Large intestine (tissue), 3 donors: ENCODE measurements around the gene PHACTR1. TPM values are rescaled to one million over a fixed set of nuclear protein-coding genes. Genes with fewer than 3 reads are reported as not detected.

Experiments
- DNase-seq, 2 donors: peaks; one replicate each; pipeline versions ENCODE4 v3.0.0 to v3.0.0-alpha.2; 2013
- H3K27ac ChIP-seq: one replicate; pipeline ENCODE4 v1.5.1; 2013; ENCODE audit warnings: low read length
- H3K27me3 ChIP-seq: 2 replicates; pipeline ENCODE4 v1.6.1; 2013; ENCODE audit warnings: low read length; ENCODE audit not compliant: control insufficient read depth, insufficient read depth
- H3K36me3 ChIP-seq: 2 replicates; pipeline ENCODE4 v1.6.1; 2013; ENCODE audit warnings: low read length; ENCODE audit not compliant: control insufficient read depth, insufficient read depth
- H3K4me1 ChIP-seq: one replicate; pipeline ENCODE4 v1.6.1; 2013; ENCODE audit warnings: low read length; ENCODE audit not compliant: control insufficient read depth, insufficient read depth
- H3K4me3 ChIP-seq: one replicate; pipeline ENCODE4 v1.5.1; 2013; ENCODE audit warnings: low read length
- H3K9me3 ChIP-seq: one replicate; pipeline ENCODE4 v1.6.1; 2013; ENCODE audit warnings: mild to moderate bottlenecking, low read depth, low read length, moderate library complexity; ENCODE audit not compliant: control insufficient read depth
- WGBS: methylation state at CpG from one replicate; pipeline ENCODE4 v1.1.5; 2013; ENCODE audit warnings: low lambda C conversion rate; ENCODE audit not compliant: insufficient coverage; 5-methylcytosine and 5-hydroxymethylcytosine counted together
- polyA plus RNA-seq: library from polyadenylated mRNA; unstranded; fragments of 120-200 nt; gene quantifications from one replicate; pipeline ENCODE4 v1.2.1, GENCODE V29; 2013

The PHACTR1 gene
- polyA plus RNA-seq, 1 donor = 5.5 TPM

GRCh38 chr6:12893036-12893435 is 176.5 kb downstream of the PHACTR1 start:
- no peak for DNase-seq
- Histone ChIP-seq H3K27ac (no peak overlapping the region), H3K4me1 (no peaks in the 10 kb centered on the region), H3K9me3 (no peaks in the 10 kb centered on the region), H3K36me3 (no peaks in the 10 kb centered on the region), H3K27me3 (no peaks in the 10 kb centered on the region), H3K4me3 (no peak overlapping the region)
- WGBS = 60% methylated on average over 1 of the region's 4 CpGs

GRCh38 chr6:12895721-12896120 is 179.2 kb downstream of the PHACTR1 start:
- WGBS = no CpG with 5 or more reads among the region's 3 CpGs

GRCh38 chr6:12896208-12896733 is 179.7 kb downstream of the PHACTR1 start:
- Histone ChIP-seq H3K36me3 (no peaks in the 10 kb centered on the region), H3K9me3 (no peaks in the 10 kb centered on the region), H3K4me1 (no peaks in the 10 kb centered on the region), H3K4me3 (no peak overlapping the region), H3K27ac (no peak overlapping the region), H3K27me3 (no peaks in the 10 kb centered on the region)
- no peak for DNase-seq
- 67% methylated on average over 3 of the region's 7 CpGs for WGBS

More at GRCh38 chr6:12895721-12896120, 179.2 kb downstream of the PHACTR1 start:
- no peaks in the 10 kb centered on the region for H3K9me3 ChIP-seq
- H3K4me3 ChIP-seq = no peak overlapping the region
- H3K4me1 ChIP-seq = no peaks in the 10 kb centered on the region
- H3K27me3 ChIP-seq = no peaks in the 10 kb centered on the region
- H3K36me3 ChIP-seq = no peaks in the 10 kb centered on the region
- H3K27ac ChIP-seq = no peak overlapping the region
- DNase-seq = no peak

- Histone ChIP-seq H3K9me3 (no peaks in the 10 kb centered on the region), H3K27me3 (no peaks in the 10 kb centered on the region), H3K36me3 (no peaks in the 10 kb centered on the region), H3K4me1 (no peaks in the 10 kb centered on the region), H3K4me3 (no peak overlapping the region), H3K27ac (no peak overlapping the region)
- no peak for DNase-seq
- WGBS = 80% methylated on average over 1 of the region's 10 CpGs
Measured at GRCh38 chr6:12898603-12899002, 182.0 kb downstream of the PHACTR1 start.

- no peak for DNase-seq
- 100% methylated on average over 1 of the region's 4 CpGs for WGBS
Measured at GRCh38 chr6:12899046-12899833, 182.7 kb downstream of the PHACTR1 start.

GRCh38 chr6:12903246-12903645 is 186.7 kb downstream of the PHACTR1 start:
- no peak for DNase-seq
- Histone ChIP-seq H3K27ac (no peak overlapping the region), H3K27me3 (no peaks in the 10 kb centered on the region), H3K36me3 (no peaks in the 10 kb centered on the region), H3K9me3 (no peaks in the 10 kb centered on the region), H3K4me1 (no peaks in the 10 kb centered on the region), H3K4me3 (no peak overlapping the region)
- WGBS = no CpG with 5 or more reads among the region's 1 CpG

More at GRCh38 chr6:12899046-12899833, 182.7 kb downstream of the PHACTR1 start:
- H3K4me3 ChIP-seq = no peak overlapping the region
- H3K9me3 ChIP-seq = no peaks in the 10 kb centered on the region
- H3K27ac ChIP-seq = no peak overlapping the region
- H3K36me3 ChIP-seq = no peaks in the 10 kb centered on the region
- H3K27me3 ChIP-seq = no peaks in the 10 kb centered on the region
- H3K4me1 ChIP-seq = no peaks in the 10 kb centered on the region

GRCh38 chr6:12909833-12910232 is 193.3 kb downstream of the PHACTR1 start:
- Histone ChIP-seq H3K27ac (no peak overlapping the region), H3K36me3 (no peaks in the 10 kb centered on the region), H3K27me3 (peaks cover 6% of the 10 kb centered on the region), H3K4me1 (no peaks in the 10 kb centered on the region), H3K9me3 (no peaks in the 10 kb centered on the region), H3K4me3 (no peak overlapping the region)
- no CpG with 5 or more reads among the region's 6 CpGs for WGBS
- DNase-seq = no peak

GRCh38 chr6:12911427-12911826 is 194.9 kb downstream of the PHACTR1 start:
- H3K27ac ChIP-seq = no peak overlapping the region
- no CpG with 5 or more reads among the region's 2 CpGs for WGBS
- H3K36me3 ChIP-seq = no peaks in the 10 kb centered on the region
- H3K4me3 ChIP-seq = no peak overlapping the region
- no peaks in the 10 kb centered on the region for H3K9me3 ChIP-seq
- H3K4me1 ChIP-seq = no peaks in the 10 kb centered on the region
- peaks cover 6% of the 10 kb centered on the region for H3K27me3 ChIP-seq
- peak in 1 of 2 donors; percentile 17 for DNase-seq

- H3K4me1 ChIP-seq = no peaks in the 10 kb centered on the region
- H3K9me3 ChIP-seq = no peaks in the 10 kb centered on the region
- no peaks in the 10 kb centered on the region for H3K36me3 ChIP-seq
- WGBS = no CpG with 5 or more reads among the region's 6 CpGs
- H3K27me3 ChIP-seq = peaks cover 6% of the 10 kb centered on the region
- no peak overlapping the region for H3K27ac ChIP-seq
- H3K4me3 ChIP-seq = no peak overlapping the region
- no peak for DNase-seq
Measured at GRCh38 chr6:12913201-12913600, 196.6 kb downstream of the PHACTR1 start.

- Histone ChIP-seq H3K4me1 (no peaks in the 10 kb centered on the region), H3K27ac (no peak overlapping the region), H3K36me3 (no peaks in the 10 kb centered on the region), H3K9me3 (no peaks in the 10 kb centered on the region), H3K27me3 (peaks cover 2% of the 10 kb centered on the region), H3K4me3 (no peak overlapping the region)
- no peak for DNase-seq
- 90% methylated on average over 3 of the region's 5 CpGs for WGBS
Measured at GRCh38 chr6:12916006-12916405, 199.4 kb downstream of the PHACTR1 start.
